Spleen (tissue), 7 donors: ENCODE results near the gene MORF4L2.

ENCODE experiments used
- POLR2A ChIP-seq, 3 donors: fragments of 450-650 bp; IDR thresholded peaks; one replicate each; pipeline ENCODE4 v1.5.1; 2017; ENCODE audit warnings: antibody characterized with exemption in 3 of 3, mild to moderate bottlenecking in 1 of 3
- POLR2AphosphoS5 ChIP-seq, 3 donors: sonication (generic); formaldehyde crosslinking; IDR thresholded peaks; one replicate each; pipeline ENCODE4 v1.5.1; 2017; ENCODE audit warnings: antibody characterized with exemption in 3 of 3
- TF ChIP-seq, protein P1 (sequence below), 11 experiments: fragments of 200-600 bp in 7 of 11; fragments of 450-650 bp in 4 of 11; sonication (generic) in 4 of 11; IDR thresholded peaks in 8 of 11; conservative IDR thresholded peaks in 3 of 11; 1 replicate in 7 of 11; 2 replicates in 4 of 11; pipeline versions ENCODE4 v1.4.0 to v1.8.0; 2016 to 2021; ENCODE audit warnings: antibody characterized with exemption in 11 of 11, inconsistent platforms in 4 of 11, mild to moderate bottlenecking in 1 of 11
- donor health status: DM: no; HTN: no; CAD: no; lungs with moderate emphysema.
- donor health status: DM: no; HTN: no; CAD: no.
- donor health status: DM: no; HTN: no; CAD: no.

DNA sequence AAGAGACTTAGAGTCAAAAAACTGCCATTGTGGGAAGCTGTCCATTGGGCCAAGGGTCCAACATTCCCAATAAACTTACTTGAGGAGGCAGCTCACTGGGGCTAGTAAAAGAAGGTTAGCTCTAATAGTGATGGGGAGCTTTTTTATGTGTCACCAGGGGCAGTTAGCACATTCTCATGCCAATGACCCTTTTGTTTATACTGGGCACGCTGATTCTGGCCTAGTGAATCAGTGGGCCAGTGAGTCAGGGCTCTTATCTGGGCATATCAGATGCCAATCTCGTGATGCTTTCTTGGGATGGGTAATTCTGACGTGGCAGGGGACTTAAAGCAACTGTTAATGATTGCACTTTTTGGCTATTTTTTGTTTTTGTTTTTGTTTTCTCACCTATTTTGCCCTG, 29.9 kb downstream of the MORF4L2 start:
- TF ChIP-seq POLR2A (IDR thresholded peaks at IDR 0.05), result no peak
- TF ChIP-seq, protein P1, sequence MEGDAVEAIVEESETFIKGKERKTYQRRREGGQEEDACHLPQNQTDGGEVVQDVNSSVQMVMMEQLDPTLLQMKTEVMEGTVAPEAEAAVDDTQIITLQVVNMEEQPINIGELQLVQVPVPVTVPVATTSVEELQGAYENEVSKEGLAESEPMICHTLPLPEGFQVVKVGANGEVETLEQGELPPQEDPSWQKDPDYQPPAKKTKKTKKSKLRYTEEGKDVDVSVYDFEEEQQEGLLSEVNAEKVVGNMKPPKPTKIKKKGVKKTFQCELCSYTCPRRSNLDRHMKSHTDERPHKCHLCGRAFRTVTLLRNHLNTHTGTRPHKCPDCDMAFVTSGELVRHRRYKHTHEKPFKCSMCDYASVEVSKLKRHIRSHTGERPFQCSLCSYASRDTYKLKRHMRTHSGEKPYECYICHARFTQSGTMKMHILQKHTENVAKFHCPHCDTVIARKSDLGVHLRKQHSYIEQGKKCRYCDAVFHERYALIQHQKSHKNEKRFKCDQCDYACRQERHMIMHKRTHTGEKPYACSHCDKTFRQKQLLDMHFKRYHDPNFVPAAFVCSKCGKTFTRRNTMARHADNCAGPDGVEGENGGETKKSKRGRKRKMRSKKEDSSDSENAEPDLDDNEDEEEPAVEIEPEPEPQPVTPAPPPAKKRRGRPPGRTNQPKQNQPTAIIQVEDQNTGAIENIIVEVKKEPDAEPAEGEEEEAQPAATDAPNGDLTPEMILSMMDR (IDR thresholded peaks at IDR 0.05 in 8 of 11, conservative IDR thresholded peaks at IDR 0.05 in 3 of 11), result no peak
- no peak for TF ChIP-seq POLR2AphosphoS5 (IDR thresholded peaks at IDR 0.05)
